H1 (cell line): Measurements from ENCODE around the gene TMEM120A. TPM values are rescaled to one million over a fixed set of nuclear protein-coding genes. Genes with fewer than 3 reads are reported as not detected.

Experiments
- CTCF ChIA-PET: fragments of 300-600 bp; sonication (Branson Sonifier 250); formaldehyde crosslinking; loops from one replicate; lab custom pipeline; 2021; ENCODE audit not compliant: partially characterized antibody; lab: Charles Lee
- POLR2A ChIA-PET: fragments of 300-600 bp; sonication (Branson Sonifier 250); formaldehyde crosslinking; loops from one replicate; lab custom pipeline; 2021; ENCODE audit warnings: inconsistent platforms; ENCODE audit not compliant: partially characterized antibody; lab: Charles Lee
- DNase-seq, 2 experiments: peaks; one replicate each; pipeline versions ENCODE4 v3.0.0 to v3.0.0-alpha.2; 2010 to 2022; ENCODE audit warnings: low spot score in 2 of 2, low read depth in 1 of 2, mixed read lengths in 1 of 2
- FAIRE-seq: peaks from 2 replicates; lab custom pipeline; 2011; peaks lifted over from hg19 to GRCh38; lab: Jason Lieb, UNC
- H2AFZ ChIP-seq: 2 replicates; pipeline ENCODE4 v1.8.1; 2012; ENCODE audit warnings: low read length, inconsistent platforms
- H2AK5ac ChIP-seq: 2 replicates; pipeline ENCODE4 v1.6.1; 2013; ENCODE audit warnings: low read depth, low read length
- H2BK120ac ChIP-seq: replicated peaks from 2 replicates; pipeline ENCODE3; 2013; ENCODE audit warnings: low read depth, low read length, inconsistent platforms
- H2BK12ac ChIP-seq: 2 replicates; pipeline ENCODE4 v1.6.1; 2013; ENCODE audit warnings: low read depth, low read length
- H2BK15ac ChIP-seq: 2 replicates; pipeline ENCODE4 v1.6.1; 2013; ENCODE audit warnings: low read length
- H2BK20ac ChIP-seq: 2 replicates; pipeline ENCODE4 v1.6.1; 2013; ENCODE audit warnings: low read length
- H2BK5ac ChIP-seq: 2 replicates; pipeline ENCODE4 v1.6.1; 2013; ENCODE audit warnings: low read depth, low read length
- H3K14ac ChIP-seq: 2 replicates; pipeline ENCODE4 v1.6.1; 2013; ENCODE audit warnings: inconsistent platforms; ENCODE audit not compliant: insufficient read length
- H3K18ac ChIP-seq: 2 replicates; pipeline ENCODE4 v1.6.1; 2013; ENCODE audit warnings: low read length; ENCODE audit errors: extremely low read depth
- H3K23ac ChIP-seq: 2 replicates; pipeline ENCODE4 v1.6.1; 2013; ENCODE audit warnings: inconsistent platforms; ENCODE audit not compliant: insufficient read length
- H3K23me2 ChIP-seq: 2 replicates; pipeline ENCODE4 v1.6.1; 2013; ENCODE audit warnings: low read depth, low read length
- H3K27ac ChIP-seq: 2 replicates; pipeline ENCODE4 v1.6.1; 2011; ENCODE audit warnings: low read depth, low read length, inconsistent platforms
- H3K27me3 ChIP-seq, 4 experiments: replicated peaks in 1 of 4; 1 replicate in 1 of 4; 2 replicates in 3 of 4; pipeline versions ENCODE4 v1.6.1 to v1.8.1; 2011 to 2013; ENCODE audit warnings: low read length in 3 of 4, mild to moderate bottlenecking in 3 of 4, inconsistent platforms in 2 of 4, mixed read lengths in 2 of 4, moderate library complexity in 1 of 4; ENCODE audit not compliant: control insufficient read depth in 3 of 4, insufficient read depth in 3 of 4; ENCODE audit errors: extremely low read depth in 1 of 4
- H3K36me3 ChIP-seq, 4 experiments: 2 replicates each; pipeline versions ENCODE4 v1.6.1 to v1.8.1; 2011 to 2013; ENCODE audit warnings: mild to moderate bottlenecking in 4 of 4, low read length in 3 of 4, moderate library complexity in 2 of 4, control low read depth in 1 of 4, inconsistent platforms in 1 of 4; ENCODE audit not compliant: insufficient read depth in 4 of 4, control insufficient read depth in 2 of 4
- H3K4ac ChIP-seq: replicated peaks from 2 replicates; pipeline ENCODE3; 2013; ENCODE audit warnings: low read length, low read depth, mixed read lengths, inconsistent platforms; ENCODE audit not compliant: insufficient read length
- H3K4me1 ChIP-seq, 4 experiments: replicated peaks in 1 of 4; 1 replicate in 1 of 4; 2 replicates in 3 of 4; pipeline versions ENCODE4 v1.6.1 to v1.8.1; 2011 to 2013; ENCODE audit warnings: low read length in 3 of 4, inconsistent platforms in 2 of 4, mixed read lengths in 1 of 4; ENCODE audit not compliant: insufficient read depth in 4 of 4, control insufficient read depth in 3 of 4
- H3K4me2 ChIP-seq, 2 experiments: 2 replicates each; pipeline versions ENCODE4 v1.6.1 to v1.8.1; 2011 to 2013; ENCODE audit warnings: low read depth in 2 of 2, low read length in 2 of 2, control low read depth in 1 of 2, inconsistent platforms in 1 of 2, mild to moderate bottlenecking in 1 of 2; ENCODE audit not compliant: insufficient read depth in 1 of 2
- H3K4me3 ChIP-seq, 4 experiments: fragments of 200-600, 300-600 bp in 1 of 4; sonication (generic), shearing (Covaris generic), sonication (Bioruptor Twin) in 1 of 4; 2 replicates each; pipeline versions ENCODE4 v1.5.1 to v1.8.1; 2011 to 2016; ENCODE audit warnings: low read length in 4 of 4, low read depth in 3 of 4, control low read depth in 2 of 4, inconsistent platforms in 2 of 4, mild to moderate bottlenecking in 2 of 4, mixed read lengths in 1 of 4, moderate library complexity in 1 of 4; ENCODE audit not compliant: insufficient read depth in 2 of 4; ENCODE audit errors: extremely low read depth in 1 of 4
- H3K56ac ChIP-seq: replicated peaks from 2 replicates; pipeline ENCODE3; 2013; ENCODE audit warnings: low read depth, mild to moderate bottlenecking, mixed read lengths, low read length, inconsistent platforms; ENCODE audit not compliant: insufficient read length
- H3K79me1 ChIP-seq: 2 replicates; pipeline ENCODE4 v1.6.1; 2013; ENCODE audit warnings: low read depth, low read length, control low read depth
- H3K79me2 ChIP-seq, 2 experiments: 2 replicates each; pipeline versions ENCODE4 v1.6.1 to v1.8.1; 2012 to 2013; ENCODE audit warnings: low read length in 2 of 2, mild to moderate bottlenecking in 2 of 2, inconsistent platforms in 1 of 2; ENCODE audit not compliant: insufficient read depth in 2 of 2, control insufficient read depth in 1 of 2
- H3K9ac ChIP-seq, 4 experiments: replicated peaks in 1 of 4; 1 replicate in 1 of 4; 2 replicates in 3 of 4; pipeline versions ENCODE4 v1.6.1 to v1.8.1; 2011 to 2013; ENCODE audit warnings: low read depth in 3 of 4, low read length in 3 of 4, control low read depth in 2 of 4, mild to moderate bottlenecking in 2 of 4, moderate library complexity in 2 of 4, inconsistent platforms in 1 of 4; ENCODE audit errors: extremely low read depth in 1 of 4
- H3K9me3 ChIP-seq, 2 experiments: 2 replicates each; pipeline versions ENCODE4 v1.6.1 to v1.8.1; 2012 to 2013; ENCODE audit warnings: mild to moderate bottlenecking in 2 of 2, moderate library complexity in 2 of 2, control low read depth in 1 of 2, inconsistent platforms in 1 of 2, low read depth in 1 of 2, low read length in 1 of 2, mixed read lengths in 1 of 2; ENCODE audit not compliant: insufficient read depth in 2 of 2
- H4K20me1 ChIP-seq, 2 experiments: replicated peaks in 1 of 2; 2 replicates each; pipeline versions ENCODE3 to v1.8.1; 2011 to 2013; ENCODE audit warnings: inconsistent platforms in 2 of 2, low read length in 2 of 2, mild to moderate bottlenecking in 1 of 2; ENCODE audit not compliant: insufficient read depth in 2 of 2, control insufficient read depth in 1 of 2
- H4K5ac ChIP-seq: 2 replicates; pipeline ENCODE4 v1.6.1; 2013; ENCODE audit warnings: low read length, low read depth, mixed read lengths, inconsistent platforms; ENCODE audit not compliant: insufficient read length
- H4K8ac ChIP-seq: 2 replicates; pipeline ENCODE4 v1.8.0; 2013; ENCODE audit warnings: mild to moderate bottlenecking, moderate library complexity, low read length, inconsistent platforms; ENCODE audit not compliant: insufficient read depth; ENCODE audit errors: extremely low read depth
- H4K91ac ChIP-seq: replicated peaks from 2 replicates; pipeline ENCODE3; 2013; ENCODE audit warnings: low read length, mixed read lengths, inconsistent platforms; ENCODE audit not compliant: insufficient read length
- CEBPB ChIP-seq: IDR thresholded peaks from 2 replicates; pipeline ENCODE4 v1.6.1; 2012; ENCODE audit warnings: low read depth, low read length
- CREB1 ChIP-seq: IDR thresholded peaks from 2 replicates; pipeline ENCODE4 v1.6.1; 2012; ENCODE audit warnings: inconsistent platforms
- GTF2F1 ChIP-seq: IDR thresholded peaks from 2 replicates; pipeline ENCODE4 v1.6.1; 2012; ENCODE audit warnings: low read depth, low read length, improper control_type of control experiment, borderline replicate concordance
- HDAC6 ChIP-seq: IDR thresholded peaks from one replicate; pipeline ENCODE4 v1.7.1; 2012; ENCODE audit warnings: low read depth, mild to moderate bottlenecking, inconsistent platforms, low read length, moderate library complexity
- JUND ChIP-seq: IDR thresholded peaks from 2 replicates; pipeline ENCODE4 v1.6.1; 2011; ENCODE audit warnings: mild to moderate bottlenecking, improper control_type of control experiment, low read length
- KDM4A ChIP-seq: IDR thresholded peaks from one replicate; pipeline ENCODE4 v1.7.1; 2012; ENCODE audit warnings: low read depth, mild to moderate bottlenecking, moderate library complexity, low read length, inconsistent platforms; ENCODE audit not compliant: severe bottlenecking
- KDM5A ChIP-seq: fragments of 200-600 bp; IDR thresholded peaks from 2 replicates; pipeline ENCODE4 v1.7.1; 2012; ENCODE audit warnings: mild to moderate bottlenecking, low read length, inconsistent platforms, mixed read lengths
- RAD21 ChIP-seq, 2 experiments: IDR thresholded peaks in 1 of 2; conservative IDR thresholded peaks in 1 of 2; 2 replicates each; pipeline ENCODE4 v1.6.1; 2011; ENCODE audit warnings: low read depth in 2 of 2, low read length in 2 of 2, improper control_type of control experiment in 1 of 2, inconsistent platforms in 1 of 2, mild to moderate bottlenecking in 1 of 2, moderate library complexity in 1 of 2
- SIRT6 ChIP-seq: IDR thresholded peaks from one replicate; pipeline ENCODE4 v1.7.1; 2012; ENCODE audit warnings: low read length, inconsistent platforms
- SUZ12 ChIP-seq: fragments of 200-600 bp; sonication (generic); IDR thresholded peaks from 2 replicates; pipeline ENCODE4 v1.6.1; 2012; ENCODE audit warnings: mild to moderate bottlenecking, inconsistent platforms, low read length, moderate library complexity, mixed read lengths
- WGBS, 2 experiments: shearing (Covaris generic) in 1 of 2; methylation state at CpG; one replicate each; pipeline versions ENCODE4 v1.1.6 to v1.1.7; 2013 to 2015; ENCODE audit warnings: low lambda C conversion rate in 2 of 2, mixed read lengths in 2 of 2, inconsistent platforms in 1 of 2, low coverage in 1 of 2, missing lambda C conversion rate in 1 of 2; ENCODE audit not compliant: insufficient replicate concordance in 2 of 2, insufficient coverage in 1 of 2, insufficient read length in 1 of 2; ENCODE audit errors: extremely low coverage in 1 of 2, missing lambda C conversion rate in 1 of 2; 5-methylcytosine and 5-hydroxymethylcytosine counted together
- polyA plus RNA-seq, 7 experiments: library from polyadenylated mRNA; depleted of rRNA in 3 of 7; stranded (reverse) in 5 of 7; unstranded in 2 of 7; fragments of >200 nt in 5 of 7; fragments of 200-250 nt in 2 of 7; gene quantifications; 1 replicate in 5 of 7; 2 replicates in 1 of 7; 4 replicates in 1 of 7; pipeline versions ENCODE4 v1.2.1 to v1.2.3, GENCODE V29; 2011 to 2013; ENCODE audit warnings: missing spikeins in 2 of 7, mixed read lengths in 2 of 7
- total RNA-seq: library from RNA; stranded (reverse); fragmentation: NEBNext Ultra II Directional; extraction: Animal tissue kit (Norgen Biotek cat#: 25700); gene quantifications from 2 replicates; pipeline ENCODE4 v1.2.1, GENCODE V29; 2021
- TF ChIP-seq, protein P1 (sequence below): IDR thresholded peaks from 2 replicates; pipeline ENCODE4 v1.6.1; 2011; ENCODE audit warnings: low read length, improper control_type of control experiment

TMEM120A gene
- total and polyA plus RNA-seq, 2 of the 8 experiments (the other 6 are each of a cell fraction or from before 2014, with no cell fraction given): 15.6 to 49.9 TPM

GRCh38 chr7:76003351-76003750 is 9.0 kb upstream of the TMEM120A start:
- Histone ChIP-seq H3K9ac (no peak overlapping the region), H4K91ac (no peak overlapping the region), H3K56ac (no peak overlapping the region), H3K23ac (no peak overlapping the region), H3K4ac (no peak overlapping the region), H2BK20ac (no peak overlapping the region), H2AFZ (no peak overlapping the region), H3K4me1 (no peaks in the 10 kb centered on the region), H3K36me3 (peaks cover 0 to 4% (median 0%) of the 10 kb centered on the region in 4 experiments; a peak in 1 of 8 replicates), H3K14ac (no peak overlapping the region), H4K8ac (no peak overlapping the region), H3K23me2 (no peaks in the 10 kb centered on the region), H2BK5ac (no peak overlapping the region)
- 93% methylated on average over 6 of the region's 10 CpGs; no CpG with 5 or more reads in 1 of the 2 experiments for WGBS, 2 experiments
- DNase-seq: no peak
- POLR2A ChIA-PET: no interaction called here
- TF ChIP-seq KDM4A (no peak), GTF2F1 (no peak), CEBPB (no peak), RAD21 (IDR thresholded peaks at IDR 0.05 in 1 of 2, conservative IDR thresholded peaks at IDR 0.05 in 1 of 2; ENCODE audit: low read depth in 2 of 2, low read length in 2 of 2) (no peak), JUND (no peak), SIRT6 (no peak), SUZ12 (no peak), KDM5A (no peak), CREB1 (no peak), HDAC6 (no peak)
- TF ChIP-seq, protein P1, sequence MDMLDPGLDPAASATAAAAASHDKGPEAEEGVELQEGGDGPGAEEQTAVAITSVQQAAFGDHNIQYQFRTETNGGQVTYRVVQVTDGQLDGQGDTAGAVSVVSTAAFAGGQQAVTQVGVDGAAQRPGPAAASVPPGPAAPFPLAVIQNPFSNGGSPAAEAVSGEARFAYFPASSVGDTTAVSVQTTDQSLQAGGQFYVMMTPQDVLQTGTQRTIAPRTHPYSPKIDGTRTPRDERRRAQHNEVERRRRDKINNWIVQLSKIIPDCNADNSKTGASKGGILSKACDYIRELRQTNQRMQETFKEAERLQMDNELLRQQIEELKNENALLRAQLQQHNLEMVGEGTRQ: no peak
- TF ChIP-seq, all 59 proteins: peak for 0
- Histone ChIP-seq H3K9me3 (no peaks in the 10 kb centered on the region), H2BK15ac (no peak overlapping the region), H3K18ac (no peak overlapping the region), H2BK12ac (no peak overlapping the region), H2BK120ac (no peak overlapping the region), H3K27ac (no peak overlapping the region), H3K4me3 (no peak overlapping the region), H3K79me1 (no peaks in the 10 kb centered on the region), H3K79me2 (no peaks in the 10 kb centered on the region), H4K20me1 (no peaks in the 10 kb centered on the region), H2AK5ac (no peak overlapping the region), H3K4me2 (no peak overlapping the region), H4K5ac (no peak overlapping the region), H3K27me3 (no peaks in the 10 kb centered on the region)
- CTCF ChIA-PET: interaction anchor here (0.7 to 3.3 kb wide), 3 partner anchors 12 to 60 kb away, joined by 3 to 18 read pairs (median 3); no protein-coding TSS in a partner anchor
- FAIRE-seq: no peak
